Liver (tissue), 9 donors: ENCODE results near the gene DNAAF3. TPM values are rescaled to one million over a fixed set of nuclear protein-coding genes. Genes with fewer than 3 reads are reported as not detected.

ENCODE experiments used
- DNase-seq: peaks from one replicate; pipeline ENCODE4 v3.0.0-alpha.2; 2017; ENCODE audit warnings: low spot score
- H3K27ac ChIP-seq, 2 donors: one replicate each; pipeline ENCODE4 v1.7.0; 2013; ENCODE audit warnings: inconsistent platforms in 2 of 2, low read length in 2 of 2, control low read depth in 1 of 2, low read depth in 1 of 2, mild to moderate bottlenecking in 1 of 2
- H3K27me3 ChIP-seq, 4 donors: one replicate each; pipeline versions ENCODE4 v1.6.1 to v1.7.0; 2013; ENCODE audit warnings: low read length in 3 of 4, inconsistent platforms in 1 of 4, mild to moderate bottlenecking in 1 of 4, moderate library complexity in 1 of 4; ENCODE audit not compliant: control insufficient read depth in 4 of 4, insufficient read depth in 4 of 4
- H3K36me3 ChIP-seq, 4 donors: one replicate each; pipeline versions ENCODE4 v1.6.1 to v1.7.0; 2013; ENCODE audit warnings: low read length in 3 of 4, mild to moderate bottlenecking in 3 of 4, low read depth in 1 of 4, moderate library complexity in 1 of 4; ENCODE audit not compliant: control insufficient read depth in 4 of 4, insufficient read depth in 3 of 4
- H3K4me1 ChIP-seq, 4 donors: one replicate each; pipeline versions ENCODE4 v1.6.1 to v1.7.0; 2013; ENCODE audit warnings: low read length in 3 of 4, mild to moderate bottlenecking in 3 of 4, moderate library complexity in 1 of 4; ENCODE audit not compliant: control insufficient read depth in 4 of 4, insufficient read depth in 4 of 4
- H3K4me3 ChIP-seq, 3 donors: one replicate each; pipeline versions ENCODE4 v1.6.1 to v1.7.0; 2013; ENCODE audit warnings: low read length in 3 of 3, control low read depth in 1 of 3, low read depth in 1 of 3, mild to moderate bottlenecking in 1 of 3
- H3K9ac ChIP-seq, 2 donors: one replicate each; pipeline ENCODE4 v1.7.0; 2013; ENCODE audit warnings: low read length in 2 of 2, mild to moderate bottlenecking in 2 of 2, moderate library complexity in 2 of 2, control low read depth in 1 of 2, low read depth in 1 of 2
- H3K9me3 ChIP-seq, 4 donors: one replicate each; pipeline versions ENCODE4 v1.6.1 to v1.7.0; 2013; ENCODE audit warnings: low read length in 3 of 4; ENCODE audit not compliant: control insufficient read depth in 4 of 4
- EGR1 ChIP-seq, 2 donors: IDR thresholded peaks; 2 replicates each; pipeline ENCODE4 v1.6.1; 2016 to 2018; ENCODE audit warnings: antibody characterized with exemption in 2 of 2, low read depth in 2 of 2
- FOXA1 ChIP-seq: IDR thresholded peaks from 2 replicates; pipeline ENCODE4 v1.6.1; 2016; ENCODE audit warnings: antibody characterized with exemption
- FOXA2 ChIP-seq: IDR thresholded peaks from 2 replicates; pipeline ENCODE4 v1.6.1; 2016; ENCODE audit warnings: antibody characterized with exemption
- GABPA ChIP-seq, 2 donors: IDR thresholded peaks in 1 of 2; conservative IDR thresholded peaks in 1 of 2; 2 replicates each; pipeline ENCODE4 v1.6.1; 2016; ENCODE audit warnings: antibody characterized with exemption in 2 of 2, mild to moderate bottlenecking in 1 of 2, moderate library complexity in 1 of 2
- HNF4A ChIP-seq, 2 donors: conservative IDR thresholded peaks; 2 replicates each; pipeline ENCODE4 v1.6.1; 2016; ENCODE audit warnings: antibody characterized with exemption in 2 of 2, mild to moderate bottlenecking in 2 of 2
- HNF4G ChIP-seq: IDR thresholded peaks from 2 replicates; pipeline ENCODE4 v1.6.1; 2016; ENCODE audit warnings: antibody characterized with exemption
- JUND ChIP-seq, 2 donors: IDR thresholded peaks; 2 replicates each; pipeline ENCODE4 v1.6.1; 2016; ENCODE audit warnings: antibody characterized with exemption in 2 of 2
- NR2F2 ChIP-seq: IDR thresholded peaks from 2 replicates; pipeline ENCODE4 v1.6.1; 2016; ENCODE audit warnings: antibody characterized with exemption
- RAD21 ChIP-seq, 2 donors: IDR thresholded peaks; 2 replicates each; pipeline ENCODE4 v1.6.1; 2016; ENCODE audit warnings: antibody characterized with exemption in 2 of 2, mild to moderate bottlenecking in 2 of 2
- RXRA ChIP-seq, 2 donors: IDR thresholded peaks; 2 replicates each; pipeline ENCODE4 v1.6.1; 2017 to 2018; ENCODE audit warnings: antibody characterized with exemption in 2 of 2, mild to moderate bottlenecking in 1 of 2
- SP1 ChIP-seq: IDR thresholded peaks from 2 replicates; pipeline ENCODE4 v1.6.1; 2018; ENCODE audit warnings: antibody characterized with exemption, mild to moderate bottlenecking
- TAF1 ChIP-seq: conservative IDR thresholded peaks from 2 replicates; pipeline ENCODE4 v1.6.1; 2016; ENCODE audit warnings: antibody characterized with exemption, mild to moderate bottlenecking
- YY1 ChIP-seq: IDR thresholded peaks from 2 replicates; pipeline ENCODE4 v1.6.1; 2016; ENCODE audit warnings: antibody characterized with exemption, mild to moderate bottlenecking
- WGBS: extraction: QIAGEN DNeasy Blood & Tissue Kit; methylation state at CpG from one replicate; pipeline ENCODE4 v1.1.7; 2013; 5-methylcytosine and 5-hydroxymethylcytosine counted together
- polyA plus RNA-seq, 2 donors: library from polyadenylated mRNA; stranded (reverse) in 1 of 2; unstranded in 1 of 2; fragments of 200-250 nt in 1 of 2; fragments of >200 nt in 1 of 2; fragmentation: Nextera tagmentation in 1 of 2; extraction: Ambion mirVana in 1 of 2; gene quantifications; one replicate each; pipeline versions ENCODE4 v1.2.1 to v1.2.3, GENCODE V29; 2013 to 2015
- total RNA-seq, 2 donors: library from RNA; depleted of rRNA; stranded (reverse); fragments of >200 nt; gene quantifications; one replicate each; pipeline ENCODE4 v1.2.3, GENCODE V29; 2014
- TF ChIP-seq, protein P1 (sequence below): fragments of 150-350 bp; IDR thresholded peaks from 2 replicates; pipeline ENCODE4 v1.5.1; 2017; ENCODE audit warnings: improper control_type of control experiment, low read depth, low read length; ENCODE audit not compliant: missing input control
- TF ChIP-seq, protein P2 (sequence below): IDR thresholded peaks from 2 replicates; pipeline ENCODE4 v1.6.1; 2016; ENCODE audit warnings: antibody characterized with exemption
- TF ChIP-seq, protein P3 (sequence below): IDR thresholded peaks from 2 replicates; pipeline ENCODE4 v1.6.1; 2016; ENCODE audit warnings: antibody characterized with exemption
- TF ChIP-seq, protein P4 (sequence below): IDR thresholded peaks from 2 replicates; pipeline ENCODE4 v1.6.1; 2016; ENCODE audit warnings: antibody characterized with exemption
- TF ChIP-seq, protein P5 (sequence below): IDR thresholded peaks from 2 replicates; pipeline ENCODE4 v1.6.1; 2016; ENCODE audit warnings: antibody characterized with exemption, mild to moderate bottlenecking
- donor health status: healthy.
- donor health status: healthy.
- donor health status: healthy.
- donor health status: healthy.
- donor health status: healthy.

The DNAAF3 gene
- total and polyA plus RNA-seq, 4 donors, result 0.18 to 0.64 (median 0.37) TPM

DNA sequence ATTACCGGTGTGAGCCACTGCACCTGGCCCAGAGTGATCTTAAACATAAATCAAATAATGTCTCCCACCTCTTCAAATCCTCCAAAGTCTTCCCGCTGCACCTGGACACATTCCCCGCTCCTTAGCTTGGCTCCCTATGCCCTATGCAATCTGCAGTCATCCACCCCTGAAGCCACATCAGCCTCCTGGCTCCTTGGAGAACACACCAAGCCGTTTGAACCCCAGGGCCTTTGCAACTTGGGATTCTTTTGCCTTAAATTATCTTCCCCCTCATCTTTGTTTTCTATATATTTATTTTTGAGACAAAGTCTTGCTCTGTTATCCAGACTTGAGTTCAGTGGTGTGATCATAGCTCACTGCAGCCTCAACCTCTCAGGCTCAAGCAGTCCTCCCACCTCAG lies 2.7 kb upstream of the DNAAF3 start:
- H3K36me3 ChIP-seq, result no peaks in the 10 kb centered on the region
- H3K9ac ChIP-seq, result no peak overlapping the region
- no peak overlapping the region for H3K4me3 ChIP-seq
- WGBS, result 69% methylated on average over 4 of the region's 4 CpGs
- no peaks in the 10 kb centered on the region for H3K9me3 ChIP-seq
- DNase-seq, result no peak
- H3K27ac ChIP-seq, result no peak overlapping the region
- TF ChIP-seq EGR1 (IDR thresholded peaks at IDR 0.05; ENCODE audit: low read depth in 2 of 2), result no peak
- TF ChIP-seq RXRA (IDR thresholded peaks at IDR 0.05), result no peak
- TF ChIP-seq, protein P1, sequence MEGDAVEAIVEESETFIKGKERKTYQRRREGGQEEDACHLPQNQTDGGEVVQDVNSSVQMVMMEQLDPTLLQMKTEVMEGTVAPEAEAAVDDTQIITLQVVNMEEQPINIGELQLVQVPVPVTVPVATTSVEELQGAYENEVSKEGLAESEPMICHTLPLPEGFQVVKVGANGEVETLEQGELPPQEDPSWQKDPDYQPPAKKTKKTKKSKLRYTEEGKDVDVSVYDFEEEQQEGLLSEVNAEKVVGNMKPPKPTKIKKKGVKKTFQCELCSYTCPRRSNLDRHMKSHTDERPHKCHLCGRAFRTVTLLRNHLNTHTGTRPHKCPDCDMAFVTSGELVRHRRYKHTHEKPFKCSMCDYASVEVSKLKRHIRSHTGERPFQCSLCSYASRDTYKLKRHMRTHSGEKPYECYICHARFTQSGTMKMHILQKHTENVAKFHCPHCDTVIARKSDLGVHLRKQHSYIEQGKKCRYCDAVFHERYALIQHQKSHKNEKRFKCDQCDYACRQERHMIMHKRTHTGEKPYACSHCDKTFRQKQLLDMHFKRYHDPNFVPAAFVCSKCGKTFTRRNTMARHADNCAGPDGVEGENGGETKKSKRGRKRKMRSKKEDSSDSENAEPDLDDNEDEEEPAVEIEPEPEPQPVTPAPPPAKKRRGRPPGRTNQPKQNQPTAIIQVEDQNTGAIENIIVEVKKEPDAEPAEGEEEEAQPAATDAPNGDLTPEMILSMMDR, result no peak
- no peak for TF ChIP-seq FOXA2
- TF ChIP-seq RAD21 (IDR thresholded peaks at IDR 0.05), result no peak
- no peak for TF ChIP-seq SP1
- TF ChIP-seq, protein P2, sequence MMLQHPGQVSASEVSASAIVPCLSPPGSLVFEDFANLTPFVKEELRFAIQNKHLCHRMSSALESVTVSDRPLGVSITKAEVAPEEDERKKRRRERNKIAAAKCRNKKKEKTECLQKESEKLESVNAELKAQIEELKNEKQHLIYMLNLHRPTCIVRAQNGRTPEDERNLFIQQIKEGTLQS, result no peak
- TF ChIP-seq GABPA (IDR thresholded peaks at IDR 0.05 in 1 of 2, conservative IDR thresholded peaks at IDR 0.05 in 1 of 2), result no peak
- no peak for TF ChIP-seq JUND (IDR thresholded peaks at IDR 0.05)
- TF ChIP-seq HNF4A (conservative IDR thresholded peaks at IDR 0.05), result no peak
- TF ChIP-seq NR2F2, result no peak
- H3K4me1 ChIP-seq, result peaks cover 0 to 10% (median 0%) of the 10 kb centered on the region in 4 donors
- peaks cover 5 to 9% (median 5%) of the 10 kb centered on the region in 4 donors for H3K27me3 ChIP-seq

DNA sequence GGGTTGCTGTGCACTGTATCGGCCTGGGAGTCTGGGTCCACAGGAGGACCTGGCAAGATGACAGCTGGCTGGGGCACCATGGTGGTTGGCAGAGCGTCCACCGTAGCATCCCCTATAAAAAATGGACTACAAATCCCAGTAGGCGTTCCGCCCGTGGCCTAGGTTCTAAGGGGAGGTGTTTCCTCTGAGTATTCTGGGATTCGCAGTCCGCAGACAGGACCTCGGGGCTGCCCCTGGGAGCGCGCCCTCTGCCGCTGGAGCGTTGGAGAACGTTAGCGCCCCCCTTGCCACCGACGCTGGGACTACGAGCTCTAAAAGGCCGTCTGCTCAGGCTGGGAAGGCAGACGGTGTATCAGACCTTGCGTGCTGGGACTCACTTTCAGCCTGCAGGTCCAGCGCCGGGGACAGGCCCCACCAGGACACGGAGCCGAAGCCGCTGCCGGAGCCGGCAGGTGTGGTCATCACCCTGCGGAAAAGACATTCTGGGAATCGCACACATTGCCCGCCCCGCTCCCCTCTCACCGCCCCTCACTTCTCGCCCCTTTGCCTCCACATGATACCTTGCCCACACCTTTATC lies 372 bp downstream of the DNAAF3 start:
- 6% methylated on average over 34 of the region's 34 CpGs for whole genome bisulfite sequencing
- DNase-seq, result peak; percentile 57
- Histone ChIP-seq H3K27me3 (peaks cover 3 to 9% (median 6%) of the 10 kb centered on the region in 4 donors), H3K9ac (no peak overlapping the region), H3K4me3 (peak overlapping the region; percentile 18 to 45 (median 36)), H3K27ac (no peak overlapping the region), H3K36me3 (no peaks in the 10 kb centered on the region), H3K9me3 (no peaks in the 10 kb centered on the region), H3K4me1 (peaks cover 0 to 10% (median 0%) of the 10 kb centered on the region in 4 donors)
- no peak for TF ChIP-seq RXRA (IDR thresholded peaks at IDR 0.05)
- no peak for TF ChIP-seq FOXA1
- no peak for TF ChIP-seq NR2F2
- peak in 1 of 2 donors; percentile 11 for TF ChIP-seq RAD21 (IDR thresholded peaks at IDR 0.05)
- TF ChIP-seq GABPA (IDR thresholded peaks at IDR 0.05 in 1 of 2, conservative IDR thresholded peaks at IDR 0.05 in 1 of 2), result no peak
- no peak for TF ChIP-seq SP1
- TF ChIP-seq, protein P2, result no peak
- no peak for TF ChIP-seq TAF1
- no peak for TF ChIP-seq HNF4G
- TF ChIP-seq FOXA2, result no peak
- TF ChIP-seq, protein P3, sequence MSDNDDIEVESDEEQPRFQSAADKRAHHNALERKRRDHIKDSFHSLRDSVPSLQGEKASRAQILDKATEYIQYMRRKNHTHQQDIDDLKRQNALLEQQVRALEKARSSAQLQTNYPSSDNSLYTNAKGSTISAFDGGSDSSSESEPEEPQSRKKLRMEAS, result no peak
- TF ChIP-seq JUND (IDR thresholded peaks at IDR 0.05), result no peak
- no peak for TF ChIP-seq YY1
- no peak for TF ChIP-seq HNF4A (conservative IDR thresholded peaks at IDR 0.05)
- no peak for TF ChIP-seq EGR1 (IDR thresholded peaks at IDR 0.05; ENCODE audit: low read depth in 2 of 2)
- TF ChIP-seq, protein P4, sequence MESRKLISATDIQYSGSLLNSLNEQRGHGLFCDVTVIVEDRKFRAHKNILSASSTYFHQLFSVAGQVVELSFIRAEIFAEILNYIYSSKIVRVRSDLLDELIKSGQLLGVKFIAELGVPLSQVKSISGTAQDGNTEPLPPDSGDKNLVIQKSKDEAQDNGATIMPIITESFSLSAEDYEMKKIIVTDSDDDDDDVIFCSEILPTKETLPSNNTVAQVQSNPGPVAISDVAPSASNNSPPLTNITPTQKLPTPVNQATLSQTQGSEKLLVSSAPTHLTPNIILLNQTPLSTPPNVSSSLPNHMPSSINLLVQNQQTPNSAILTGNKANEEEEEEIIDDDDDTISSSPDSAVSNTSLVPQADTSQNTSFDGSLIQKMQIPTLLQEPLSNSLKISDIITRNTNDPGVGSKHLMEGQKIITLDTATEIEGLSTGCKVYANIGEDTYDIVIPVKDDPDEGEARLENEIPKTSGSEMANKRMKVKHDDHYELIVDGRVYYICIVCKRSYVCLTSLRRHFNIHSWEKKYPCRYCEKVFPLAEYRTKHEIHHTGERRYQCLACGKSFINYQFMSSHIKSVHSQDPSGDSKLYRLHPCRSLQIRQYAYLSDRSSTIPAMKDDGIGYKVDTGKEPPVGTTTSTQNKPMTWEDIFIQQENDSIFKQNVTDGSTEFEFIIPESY, result no peak
- TF ChIP-seq, protein P1, result peak; percentile 15
- TF ChIP-seq, protein P5, sequence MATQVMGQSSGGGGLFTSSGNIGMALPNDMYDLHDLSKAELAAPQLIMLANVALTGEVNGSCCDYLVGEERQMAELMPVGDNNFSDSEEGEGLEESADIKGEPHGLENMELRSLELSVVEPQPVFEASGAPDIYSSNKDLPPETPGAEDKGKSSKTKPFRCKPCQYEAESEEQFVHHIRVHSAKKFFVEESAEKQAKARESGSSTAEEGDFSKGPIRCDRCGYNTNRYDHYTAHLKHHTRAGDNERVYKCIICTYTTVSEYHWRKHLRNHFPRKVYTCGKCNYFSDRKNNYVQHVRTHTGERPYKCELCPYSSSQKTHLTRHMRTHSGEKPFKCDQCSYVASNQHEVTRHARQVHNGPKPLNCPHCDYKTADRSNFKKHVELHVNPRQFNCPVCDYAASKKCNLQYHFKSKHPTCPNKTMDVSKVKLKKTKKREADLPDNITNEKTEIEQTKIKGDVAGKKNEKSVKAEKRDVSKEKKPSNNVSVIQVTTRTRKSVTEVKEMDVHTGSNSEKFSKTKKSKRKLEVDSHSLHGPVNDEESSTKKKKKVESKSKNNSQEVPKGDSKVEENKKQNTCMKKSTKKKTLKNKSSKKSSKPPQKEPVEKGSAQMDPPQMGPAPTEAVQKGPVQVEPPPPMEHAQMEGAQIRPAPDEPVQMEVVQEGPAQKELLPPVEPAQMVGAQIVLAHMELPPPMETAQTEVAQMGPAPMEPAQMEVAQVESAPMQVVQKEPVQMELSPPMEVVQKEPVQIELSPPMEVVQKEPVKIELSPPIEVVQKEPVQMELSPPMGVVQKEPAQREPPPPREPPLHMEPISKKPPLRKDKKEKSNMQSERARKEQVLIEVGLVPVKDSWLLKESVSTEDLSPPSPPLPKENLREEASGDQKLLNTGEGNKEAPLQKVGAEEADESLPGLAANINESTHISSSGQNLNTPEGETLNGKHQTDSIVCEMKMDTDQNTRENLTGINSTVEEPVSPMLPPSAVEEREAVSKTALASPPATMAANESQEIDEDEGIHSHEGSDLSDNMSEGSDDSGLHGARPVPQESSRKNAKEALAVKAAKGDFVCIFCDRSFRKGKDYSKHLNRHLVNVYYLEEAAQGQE, result no peak
